GM23338 (cell line): ENCODE data around the gene PPP2R5A.

Source experiments
- EZH2 ChIP-seq: fragments of 200-600 bp; sonication (generic); IDR thresholded peaks from one replicate; pipeline ENCODE4 v1.8.0; 2017; ENCODE audit warnings: antibody characterized with exemption, mild to moderate bottlenecking, low read depth; ENCODE audit not compliant: unreplicated experiment
- EZH2phosphoT487 ChIP-seq: fragments of 200-600 bp; sonication (generic); IDR thresholded peaks from one replicate; pipeline ENCODE4 v1.8.1; 2018; ENCODE audit warnings: antibody characterized with exemption; ENCODE audit not compliant: unreplicated experiment
- TF ChIP-seq, protein P1 (sequence below), 2 experiments: fragments of 200-600 bp in 1 of 2; sonication (generic) in 1 of 2; conservative IDR thresholded peaks; 2 replicates each; pipeline versions ENCODE4 v1.5.1 to v1.6.1; 2016 to 2017; ENCODE audit warnings: antibody characterized with exemption in 2 of 2, low read depth in 2 of 2, mild to moderate bottlenecking in 2 of 2, moderate library complexity in 1 of 2

DNA sequence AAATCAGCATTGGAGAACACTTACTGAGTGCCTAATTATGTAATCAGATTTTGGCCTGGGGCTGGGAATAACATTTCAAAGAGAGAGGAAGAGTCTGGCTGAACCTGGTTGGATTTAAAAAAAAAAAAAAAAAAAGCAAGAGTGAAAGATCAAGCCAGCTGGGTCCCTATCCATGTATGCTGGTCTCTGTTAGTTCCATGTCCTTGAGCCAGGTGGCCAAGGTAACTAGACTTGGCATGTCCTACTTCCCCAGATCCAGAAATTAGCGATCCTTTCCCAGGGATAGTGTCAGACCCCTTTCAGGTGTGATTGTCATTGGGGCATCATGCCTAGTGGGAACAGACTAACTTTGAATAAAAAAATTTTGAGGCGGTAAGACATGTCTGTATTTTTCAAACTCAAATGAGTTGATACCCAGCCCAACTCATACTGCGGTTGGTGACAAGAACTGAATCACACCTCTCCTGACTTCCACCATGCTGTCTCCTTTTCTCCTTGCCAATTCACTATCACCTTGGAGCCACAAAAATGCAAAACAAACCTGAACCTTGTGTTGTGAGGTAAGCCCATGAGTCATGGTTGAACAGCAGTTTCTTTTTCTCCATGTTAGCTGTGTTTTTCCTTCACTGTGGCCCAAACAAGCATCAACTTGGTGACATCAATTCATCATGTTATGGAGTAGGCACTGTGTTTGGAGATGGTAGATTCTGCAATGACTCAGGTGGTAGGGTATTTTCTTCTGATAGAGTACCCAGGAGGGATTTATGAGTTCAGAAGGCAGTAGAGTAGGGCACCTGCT is 24.5 kb upstream of the PPP2R5A start:
- TF ChIP-seq, protein P1, sequence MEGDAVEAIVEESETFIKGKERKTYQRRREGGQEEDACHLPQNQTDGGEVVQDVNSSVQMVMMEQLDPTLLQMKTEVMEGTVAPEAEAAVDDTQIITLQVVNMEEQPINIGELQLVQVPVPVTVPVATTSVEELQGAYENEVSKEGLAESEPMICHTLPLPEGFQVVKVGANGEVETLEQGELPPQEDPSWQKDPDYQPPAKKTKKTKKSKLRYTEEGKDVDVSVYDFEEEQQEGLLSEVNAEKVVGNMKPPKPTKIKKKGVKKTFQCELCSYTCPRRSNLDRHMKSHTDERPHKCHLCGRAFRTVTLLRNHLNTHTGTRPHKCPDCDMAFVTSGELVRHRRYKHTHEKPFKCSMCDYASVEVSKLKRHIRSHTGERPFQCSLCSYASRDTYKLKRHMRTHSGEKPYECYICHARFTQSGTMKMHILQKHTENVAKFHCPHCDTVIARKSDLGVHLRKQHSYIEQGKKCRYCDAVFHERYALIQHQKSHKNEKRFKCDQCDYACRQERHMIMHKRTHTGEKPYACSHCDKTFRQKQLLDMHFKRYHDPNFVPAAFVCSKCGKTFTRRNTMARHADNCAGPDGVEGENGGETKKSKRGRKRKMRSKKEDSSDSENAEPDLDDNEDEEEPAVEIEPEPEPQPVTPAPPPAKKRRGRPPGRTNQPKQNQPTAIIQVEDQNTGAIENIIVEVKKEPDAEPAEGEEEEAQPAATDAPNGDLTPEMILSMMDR (conservative IDR thresholded peaks at IDR 0.05; ENCODE audit: low read depth in 2 of 2), result no peak
- TF ChIP-seq EZH2 (no peak), EZH2phosphoT487 (no peak)
